Motor neuron (in vitro differentiated cells): ENCODE data around the gene SIRT7. TPM values are rescaled to one million over a fixed set of nuclear protein-coding genes. Genes with fewer than 3 reads are reported as not detected.

ENCODE experiments used
- ATAC-seq, 8 experiments: fragments of 200-7000 bp; cut with Tn5 transposase; replicated peaks in 6 of 8; 2 replicates each; pipeline ENCODE4 v1.8.0; 2021; ENCODE audit warnings: mild to moderate bottlenecking in 8 of 8, moderate library complexity in 8 of 8
- H3K27ac ChIP-seq, 2 donors: fragments of 250-450 bp; sonication (Bioruptor Pico); 2 replicates each; pipeline ENCODE4 v1.9.0; 2021; ENCODE audit warnings: antibody characterized with exemption in 2 of 2, mild to moderate bottlenecking in 2 of 2, moderate library complexity in 1 of 2
- H3K4me1 ChIP-seq, 2 donors: fragments of 250-450 bp; sonication (Bioruptor Pico); replicated peaks in 1 of 2; 2 replicates each; pipeline ENCODE4 v1.6.1; 2021; ENCODE audit warnings: antibody characterized with exemption in 2 of 2, mild to moderate bottlenecking in 2 of 2, moderate library complexity in 1 of 2
- H3K4me3 ChIP-seq, 5 donors: fragments of 250-450 bp; sonication (Bioruptor Pico); 2 replicates each; pipeline ENCODE4 v1.9.0; 2021; ENCODE audit warnings: antibody characterized with exemption in 5 of 5, mild to moderate bottlenecking in 5 of 5, moderate library complexity in 4 of 5
- WGBS, 10 experiments: fragments of 450-650 bp; shearing (Covaris generic); methylation state at CpG; one replicate each; pipeline ENCODE4 v1.0.0; 2022; 5-methylcytosine and 5-hydroxymethylcytosine counted together
- in situ Hi-C, 9 experiments: fragments of 400-800 bp; cut with MboI; loops; one replicate each; pipeline ENCODE4 v1.15.0; 2021; ENCODE audit warnings: low sequenced_read_pairs in 9 of 9, low pct_unique_long_range_greater_than_20kb in 2 of 9; ENCODE audit not compliant: unreplicated experiment in 9 of 9
- total RNA-seq, 8 experiments: library from RNA; unstranded; fragments of 300-600 nt; gene quantifications; 2 replicates each; pipeline versions ENCODE4 v1.2.3 to v1.2.4, GENCODE V29; 2022

Gene SIRT7
- total RNA-seq, 8 experiments from 2014 or later: 7.2 to 37.9 (median 14.5) TPM

DNA sequence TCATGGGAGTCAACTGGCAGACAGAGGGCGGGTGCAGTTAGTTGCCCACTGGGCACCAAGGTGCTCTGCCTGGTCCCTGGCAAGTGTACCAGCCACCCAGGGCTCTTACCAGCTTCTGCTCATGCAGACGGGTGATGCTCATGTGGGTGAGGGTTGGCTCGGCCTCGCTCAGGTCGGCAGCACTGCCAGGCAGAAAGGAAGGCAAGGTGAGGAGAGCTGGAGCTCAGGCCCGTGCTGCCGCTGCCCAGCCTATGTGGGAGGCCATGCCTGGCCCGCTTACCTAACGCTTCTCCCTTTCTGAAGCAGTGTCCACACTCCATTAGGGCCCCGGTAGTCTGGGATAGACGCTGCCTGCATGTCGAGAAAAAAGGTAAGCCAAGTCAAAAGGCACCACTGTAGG, 2.6 kb downstream of the SIRT7 start:
- 83 to 100% (median 95%) methylated on average over 1 to 3 of the region's 12 CpGs; no CpG with 5 or more reads in 6 of the 10 experiments for WGBS, 10 experiments
- no peak for ATAC-seq

DNA sequence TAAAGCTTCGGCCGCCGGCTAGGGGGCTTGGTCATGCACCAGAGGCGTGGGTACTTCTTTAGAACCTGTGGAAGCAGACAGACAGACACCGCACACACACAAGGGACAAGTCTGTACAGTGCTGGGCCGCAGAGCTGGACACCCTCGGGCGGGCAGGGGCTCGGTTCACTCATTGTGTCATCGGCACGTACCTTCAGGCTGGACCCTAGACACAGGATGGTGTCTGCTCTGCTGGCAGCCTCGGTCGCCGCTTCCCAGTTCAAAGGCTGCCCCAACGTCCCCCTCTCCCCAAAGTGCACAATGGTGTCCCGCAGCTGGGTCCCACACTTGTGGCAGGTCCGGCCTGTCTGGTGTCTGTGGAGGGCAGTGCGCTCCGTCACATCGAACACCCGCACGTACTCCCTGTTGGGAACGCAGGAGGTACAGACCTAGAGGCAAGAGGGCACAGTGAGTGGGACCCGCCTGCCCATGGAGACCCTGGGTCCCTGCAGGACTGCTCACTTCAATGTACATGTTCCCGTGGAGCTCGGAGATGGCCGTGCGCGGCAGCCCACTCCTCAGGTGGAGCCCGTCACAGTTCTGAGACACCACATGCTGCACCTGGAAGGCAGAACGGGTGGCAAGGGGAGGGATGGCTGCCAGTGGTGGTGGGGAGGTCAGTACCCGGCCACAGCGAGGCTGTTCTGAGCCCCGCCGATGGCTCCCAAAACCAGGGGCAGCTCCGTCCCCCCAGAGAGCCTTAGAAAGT, 3.7 kb downstream of the SIRT7 start:
- Histone ChIP-seq H3K4me1 (peaks cover 17 to 21% of the 10 kb centered on the region in 2 donors), H3K4me3 (no peak overlapping the region), H3K27ac (no peak overlapping the region)
- no peak for ATAC-seq
- in situ Hi-C loops: no loop called here
- WGBS, 10 experiments: 80 to 100% (median 97%) methylated on average over 1 to 19 of the region's 36 CpGs; no CpG with 5 or more reads in 6 of the 10 experiments

More for the DNA sequence above, 2.6 kb downstream of the SIRT7 start:
- Histone ChIP-seq H3K4me1 (peaks cover 11 to 15% of the 10 kb centered on the region in 2 donors), H3K4me3 (no peak overlapping the region), H3K27ac (no peak overlapping the region)
- in situ Hi-C loops: no loop called here

DNA sequence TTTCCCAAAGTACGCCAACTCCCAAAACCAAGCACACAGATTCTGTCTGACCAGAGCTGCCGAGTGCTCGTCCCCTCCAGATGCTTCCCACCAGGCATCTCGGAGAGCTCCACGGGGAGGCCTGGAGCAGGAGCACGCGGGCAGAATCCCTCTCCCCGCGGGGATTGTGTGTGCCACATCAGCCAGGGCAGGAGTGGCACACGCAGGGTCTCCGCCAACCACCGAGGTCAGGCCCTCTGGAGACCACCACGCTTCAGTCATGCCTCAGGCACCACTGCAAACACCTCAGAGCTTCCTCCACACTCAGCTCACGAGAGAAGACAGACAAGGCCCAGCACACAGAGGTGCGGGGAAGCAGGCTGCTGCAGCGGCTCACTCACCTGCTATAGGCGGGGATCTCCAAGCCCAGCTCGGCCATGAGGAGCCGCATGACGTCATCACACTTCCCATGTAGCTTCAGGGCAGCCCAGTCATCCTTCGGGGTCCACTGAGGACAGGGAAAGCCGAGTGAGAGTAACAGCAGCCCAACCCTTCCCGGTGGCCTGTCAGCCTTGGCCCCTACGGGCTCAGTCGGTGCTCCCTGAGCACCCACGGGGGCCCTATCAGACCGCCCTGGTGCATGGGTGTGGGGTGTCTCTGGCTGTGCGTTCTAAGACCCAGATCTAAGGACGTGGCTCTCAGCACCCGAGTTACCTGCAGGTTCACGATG, 4.4 kb downstream of the SIRT7 start:
- ATAC-seq: no peak
- Histone ChIP-seq H3K4me1 (peaks cover 17 to 21% of the 10 kb centered on the region in 2 donors), H3K4me3 (no peak overlapping the region), H3K27ac (no peak overlapping the region)
- in situ Hi-C loops: no loop called here
- 80 to 100% (median 92%) methylated on average over 1 to 13 of the region's 31 CpGs; no CpG with 5 or more reads in 4 of the 10 experiments for WGBS, 10 experiments

DNA sequence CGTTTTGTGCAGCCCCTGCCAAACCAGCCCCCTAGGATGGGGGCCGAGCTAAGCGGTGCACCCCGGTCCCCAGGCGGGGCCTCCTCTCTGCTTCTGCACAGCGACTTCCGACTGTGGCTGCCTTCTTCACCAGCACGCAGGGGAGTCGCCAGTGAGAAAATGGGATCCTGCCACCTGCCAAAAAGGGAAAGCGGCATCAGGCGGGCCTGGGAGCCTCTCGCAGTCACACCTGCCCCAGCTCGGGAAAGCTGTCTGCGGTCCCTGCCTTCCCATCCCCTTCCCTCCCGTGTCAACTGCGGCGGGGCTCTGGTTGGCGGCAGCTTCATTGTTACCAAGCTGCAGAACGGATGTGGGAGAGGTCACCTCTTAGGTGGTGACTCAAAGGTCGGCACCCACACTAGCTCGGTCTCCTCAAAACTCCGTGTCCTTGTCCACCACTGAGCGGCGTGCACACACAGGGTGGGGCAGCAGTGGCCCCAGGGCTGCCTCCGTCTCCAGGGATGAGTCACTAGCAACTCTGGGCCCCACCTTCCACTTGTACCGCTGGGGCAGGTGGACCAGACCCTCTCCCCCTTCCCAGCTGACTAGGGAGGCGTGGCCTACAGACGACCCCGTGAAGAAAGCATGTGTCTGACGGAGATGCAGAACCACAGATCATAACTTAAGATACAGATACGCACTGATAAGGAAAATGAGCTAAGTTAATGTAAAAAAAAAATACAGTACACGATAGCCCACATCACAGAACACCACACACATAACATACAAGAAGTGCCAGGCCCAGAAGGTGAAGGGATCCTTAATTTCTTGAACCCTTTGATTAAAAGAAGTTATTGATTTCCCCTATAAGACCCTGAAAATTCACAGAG, 5.3 kb downstream of the SIRT7 start:
- Histone ChIP-seq H3K27ac (no peak overlapping the region), H3K4me1 (peaks cover 13 to 17% of the 10 kb centered on the region in 2 donors), H3K4me3 (no peak overlapping the region)
- in situ Hi-C loops: no loop called here
- peak in 2 of 8 experiments; percentile 5 to 24 for ATAC-seq
- 25 to 100% (median 85%) methylated on average over 1 to 10 of the region's 32 CpGs for WGBS, 10 experiments

DNA sequence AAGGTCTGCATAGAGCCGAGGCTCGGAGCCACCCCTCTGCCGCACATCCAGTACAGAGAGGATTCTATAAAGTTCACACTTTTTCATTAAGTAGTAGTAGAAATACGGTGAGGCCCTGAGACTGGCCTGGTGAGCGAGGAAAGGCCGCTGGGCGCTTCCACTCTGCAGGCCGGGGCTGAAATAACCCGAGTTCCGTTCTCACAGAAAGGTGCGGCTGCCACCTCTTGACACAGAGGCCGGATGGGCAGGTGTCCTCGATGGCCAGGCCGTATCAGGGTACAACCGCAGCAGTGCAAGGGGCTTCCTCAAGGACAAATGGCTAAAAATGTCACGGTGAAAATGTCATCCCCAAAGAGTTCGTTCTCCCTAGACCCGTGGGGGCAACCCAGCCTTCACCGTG, 6.0 kb downstream of the SIRT7 start:
- Histone ChIP-seq H3K4me1 (peaks cover 10 to 14% of the 10 kb centered on the region in 2 donors), H3K27ac (no peak overlapping the region), H3K4me3 (no peak overlapping the region)
- in situ Hi-C loops: no loop called here
- 64 to 100% (median 89%) methylated on average over 2 to 14 of the region's 19 CpGs; no CpG with 5 or more reads in 4 of the 10 experiments for WGBS, 10 experiments
- ATAC-seq: no peak

DNA sequence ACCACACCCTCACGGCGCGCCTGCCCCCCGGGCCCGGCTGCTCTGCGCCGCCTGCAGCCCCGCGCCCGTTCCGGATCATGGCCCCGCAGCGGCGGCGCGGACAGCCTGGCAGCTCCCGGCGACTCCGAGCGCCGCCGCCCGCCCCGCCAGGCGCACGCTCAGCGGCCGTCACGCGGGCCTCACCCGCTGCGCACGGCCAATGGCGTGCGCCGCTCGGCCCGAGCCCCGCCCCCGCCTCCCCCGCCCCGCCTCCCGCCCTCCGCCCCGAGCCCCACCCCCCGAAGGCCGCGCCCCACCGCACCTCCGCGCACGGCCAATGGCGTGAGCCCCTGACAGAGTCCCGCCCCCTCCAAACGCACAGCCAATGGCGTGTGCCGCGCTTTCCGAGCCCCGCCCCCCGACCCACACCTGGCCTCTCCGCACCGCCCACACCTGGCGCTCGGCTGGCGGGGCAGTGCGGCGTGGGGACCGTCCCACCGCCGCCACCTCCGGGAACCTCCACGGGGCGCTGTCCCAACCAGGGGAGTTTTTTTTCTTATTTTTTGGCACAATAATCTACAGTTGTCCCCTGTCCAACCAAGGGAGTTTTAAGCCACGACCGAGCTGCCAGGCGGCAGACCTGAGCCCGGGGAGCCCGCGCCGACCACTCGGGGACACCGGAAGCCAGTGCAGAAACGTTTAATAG, 6.6 kb downstream of the SIRT7 start, which contains the start of gene PCYT2:
Gene PCYT2, minus strand, starts transcription at position 123 of the 685 bp plus-strand sequence. Its CDS starts 44 bp downstream, at position 79.
- H3K27ac ChIP-seq: peak within 1 kb of the TSS in 1 of 2 donors; percentile 58
- WGBS, 10 experiments: 13 to 25% (median 15%) methylated on average over 3 to 10 of the region's 84 CpGs; no CpG with 5 or more reads in 7 of the 10 experiments
- in situ Hi-C loops: no loop called here
- peaks cover 6 to 9% of the 10 kb centered on the region in 2 donors for H3K4me1 ChIP-seq
- peak within 1 kb of the TSS; percentile 63 to 88 (median 72) for H3K4me3 ChIP-seq
- ATAC-seq: peak; percentile 75 to 93 (median 88)

DNA sequence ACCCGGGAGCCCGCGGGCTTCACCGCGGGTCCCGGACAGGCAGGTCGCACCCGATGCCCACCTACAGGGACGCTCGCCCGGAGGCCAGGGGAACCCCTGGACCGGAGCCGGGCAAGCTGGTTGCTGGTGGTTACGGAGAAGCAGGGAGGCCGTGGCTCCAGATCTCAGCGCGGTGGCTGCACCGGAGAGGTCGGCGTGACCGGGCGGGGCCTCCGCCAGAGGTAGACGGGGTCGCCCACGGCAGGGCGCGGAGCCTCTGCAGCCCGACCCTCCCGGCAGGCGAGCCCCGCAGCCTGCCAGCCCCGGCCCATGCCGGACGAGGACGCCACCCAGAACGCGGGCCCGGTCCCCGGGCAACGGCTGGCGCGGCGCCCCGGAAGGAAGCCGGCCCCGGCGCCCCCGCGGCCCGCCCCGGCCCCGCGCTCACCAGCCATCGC, 7.1 kb downstream of the SIRT7 start:
- Histone ChIP-seq H3K4me3 (peak overlapping the region; percentile 63 to 88 (median 72)), H3K4me1 (peaks cover 6 to 8% of the 10 kb centered on the region in 2 donors), H3K27ac (peak overlapping the region in 1 of 2 donors; percentile 58)
- peak; percentile 30 to 50 (median 48) for ATAC-seq
- in situ Hi-C loops: no loop called here
- WGBS, 10 experiments: 2% methylated on average over 7 of the region's 55 CpGs; no CpG with 5 or more reads in 9 of the 10 experiments

DNA sequence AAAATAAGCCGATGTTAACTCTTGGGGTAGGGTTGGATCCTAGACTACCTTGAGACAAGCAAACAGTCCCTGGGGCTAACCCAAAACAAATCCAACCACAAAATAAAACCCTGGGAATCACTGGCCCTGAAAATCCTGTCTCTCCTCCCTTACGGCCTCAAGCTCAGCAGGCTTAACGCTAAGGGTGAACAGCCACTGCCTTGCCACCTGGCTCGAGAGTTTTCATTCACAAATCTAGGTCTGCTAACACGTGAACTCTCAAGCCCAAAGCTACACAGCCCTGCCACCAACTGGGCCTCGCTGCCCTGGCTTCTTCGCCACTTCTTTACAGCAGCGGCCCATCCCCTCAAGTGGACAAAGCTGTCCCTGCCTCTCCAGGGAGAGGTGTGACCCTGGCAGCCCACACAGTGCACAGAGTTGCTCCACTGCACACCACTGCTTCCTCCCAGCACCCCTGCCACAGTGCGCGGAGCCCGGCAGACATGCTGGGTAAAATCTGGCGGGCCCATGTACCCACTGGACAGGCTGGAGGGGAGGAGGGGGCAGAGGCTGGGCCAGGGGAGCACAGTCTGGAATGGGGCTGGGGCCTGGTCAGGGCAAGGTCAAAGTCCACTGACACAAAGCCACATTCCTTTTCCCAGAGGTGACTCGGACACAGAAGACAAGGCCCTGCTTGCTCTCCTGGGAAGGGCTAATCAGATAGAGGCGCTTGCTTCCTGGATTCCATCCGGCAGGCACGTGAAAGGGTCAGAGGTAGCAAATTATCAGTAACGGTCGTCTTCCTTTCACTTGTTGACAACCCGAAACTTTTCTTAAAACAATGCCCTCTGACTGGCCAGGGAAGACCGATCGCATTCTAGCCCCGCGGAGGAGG, 7.8 kb downstream of the SIRT7 start:
- no peak overlapping the region for H3K27ac ChIP-seq
- H3K4me1 ChIP-seq: peaks cover 6 to 8% of the 10 kb centered on the region in 2 donors
- ATAC-seq: peak in 3 of 8 experiments; percentile 2 to 7 (median 3)
- in situ Hi-C loops: no loop called here
- WGBS, 10 experiments: 22 to 100% (median 47%) methylated on average over 1 to 15 of the region's 23 CpGs; no CpG with 5 or more reads in 3 of the 10 experiments
- peak overlapping the region; percentile 63 to 88 (median 72) for H3K4me3 ChIP-seq

DNA sequence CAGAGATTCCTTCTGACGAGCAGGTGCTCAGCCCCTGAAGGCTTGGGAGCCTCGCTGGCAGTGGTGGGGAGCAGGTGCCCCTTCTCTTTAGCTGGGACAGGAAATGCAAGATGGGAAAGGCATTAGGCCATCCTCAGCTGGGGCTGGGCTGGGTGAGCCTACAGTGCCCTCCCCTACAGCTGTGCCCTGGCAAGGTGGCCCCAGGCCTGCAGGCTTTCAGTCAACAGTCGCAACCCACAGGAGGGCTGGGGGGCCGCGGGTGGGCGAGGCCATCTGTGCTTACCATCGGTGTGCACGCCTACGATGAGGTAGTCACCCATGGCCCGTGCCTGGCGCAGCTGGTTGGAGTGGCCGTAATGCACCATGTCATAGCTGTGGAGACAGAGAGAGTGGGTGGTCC, 8.7 kb downstream of the SIRT7 start:
- 80 to 100% (median 97%) methylated on average over 1 to 9 of the region's 12 CpGs; no CpG with 5 or more reads in 7 of the 10 experiments for WGBS, 10 experiments
- Histone ChIP-seq H3K27ac (no peak overlapping the region), H3K4me3 (no peak overlapping the region), H3K4me1 (peaks cover 6 to 8% of the 10 kb centered on the region in 2 donors)
- ATAC-seq: no peak
- in situ Hi-C loops: no loop called here

DNA sequence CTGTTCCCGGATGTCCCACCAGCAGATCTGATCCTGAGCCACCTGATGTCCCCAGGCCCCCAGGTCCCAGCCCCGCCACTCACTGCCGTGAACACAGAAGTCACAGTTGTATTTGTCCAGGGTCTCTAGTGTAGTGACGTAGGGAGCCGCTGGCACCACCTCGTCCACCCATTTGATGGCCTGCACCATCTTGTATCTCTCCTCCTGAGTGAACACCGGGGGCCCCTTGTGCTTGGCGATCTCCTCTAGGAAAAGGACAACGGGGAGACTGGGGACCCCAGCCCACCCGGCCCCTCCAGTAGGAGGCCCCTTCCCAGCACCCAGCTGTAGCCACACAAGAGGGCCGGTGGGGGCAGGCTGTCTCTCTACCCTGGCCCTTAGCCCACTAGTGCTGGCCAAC, 9.2 kb downstream of the SIRT7 start:
- Histone ChIP-seq H3K4me1 (peaks cover 6 to 8% of the 10 kb centered on the region in 2 donors), H3K4me3 (no peak overlapping the region), H3K27ac (no peak overlapping the region)
- in situ Hi-C loops: no loop called here
- WGBS, 10 experiments: no CpG with 5 or more reads among the region's 11 CpGs
- ATAC-seq: no peak
